Measurements from ENCODE around the gene FN3K.

FN3K gene

DNA sequence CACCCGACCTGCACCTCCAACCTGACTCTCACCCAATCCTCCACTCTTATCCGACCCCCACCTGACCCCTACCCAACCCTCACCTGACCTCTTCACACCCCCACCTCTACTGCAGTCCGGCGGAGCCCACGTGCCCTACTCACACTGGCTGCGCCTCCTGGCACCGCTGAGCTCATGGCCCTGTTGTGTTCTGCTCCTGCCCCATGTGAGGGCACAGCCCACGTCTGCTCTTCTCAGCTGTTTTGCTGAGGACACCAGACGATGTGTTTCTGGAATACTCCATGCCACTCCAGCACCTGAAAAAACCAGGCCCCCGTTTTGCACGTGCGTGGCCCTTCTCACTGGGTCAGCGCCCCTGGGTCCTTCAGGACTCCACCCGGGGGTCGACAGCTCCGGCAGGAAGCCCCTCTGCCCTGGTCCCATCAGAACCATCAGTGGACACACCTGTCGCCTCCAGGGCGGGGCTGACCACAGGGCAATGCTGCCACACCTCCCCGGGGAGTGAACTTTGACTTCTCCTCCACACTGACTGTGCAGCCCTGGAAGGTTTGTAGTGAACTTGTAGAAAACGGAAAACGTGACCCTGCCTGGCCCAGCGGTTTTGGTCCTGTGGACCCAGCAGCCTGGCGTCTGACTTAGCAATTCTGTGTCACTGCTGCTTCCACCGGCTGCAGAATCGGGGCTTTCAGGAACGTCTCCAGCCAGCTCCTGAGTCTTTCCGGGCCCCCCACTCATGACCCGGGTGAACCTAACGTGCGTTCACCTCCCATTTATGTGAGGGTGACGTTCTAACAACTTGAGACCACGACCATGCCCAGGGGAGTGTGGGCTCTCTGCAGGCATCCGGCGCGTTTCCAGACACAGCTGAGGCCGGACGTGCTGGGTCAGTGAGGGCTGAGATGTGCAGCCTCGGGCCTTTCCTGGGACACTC is 31.2 kb upstream of the FN3K start:
- DNase-seq: no peak

DNA sequence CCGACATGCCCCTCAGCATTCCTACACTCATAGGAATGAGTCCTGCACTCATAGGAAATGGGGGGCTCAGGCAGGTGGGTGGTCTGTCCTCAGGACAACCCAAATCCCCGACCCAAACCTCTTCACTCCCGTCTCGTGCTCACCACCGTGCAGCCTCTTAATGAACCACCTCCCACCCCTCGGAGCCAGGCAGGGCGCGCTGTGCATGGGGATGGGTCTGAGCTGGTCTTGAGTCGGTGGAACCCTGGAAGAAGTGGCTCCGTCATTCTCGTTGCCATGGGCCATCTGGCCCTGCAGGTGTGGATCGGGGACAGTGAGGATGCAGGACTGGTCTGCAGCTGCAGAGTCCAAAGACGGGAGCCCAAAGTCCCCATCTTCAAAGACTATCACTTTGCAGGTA is 30.5 kb upstream of the FN3K start:
- DNase-seq: no peak

DNA sequence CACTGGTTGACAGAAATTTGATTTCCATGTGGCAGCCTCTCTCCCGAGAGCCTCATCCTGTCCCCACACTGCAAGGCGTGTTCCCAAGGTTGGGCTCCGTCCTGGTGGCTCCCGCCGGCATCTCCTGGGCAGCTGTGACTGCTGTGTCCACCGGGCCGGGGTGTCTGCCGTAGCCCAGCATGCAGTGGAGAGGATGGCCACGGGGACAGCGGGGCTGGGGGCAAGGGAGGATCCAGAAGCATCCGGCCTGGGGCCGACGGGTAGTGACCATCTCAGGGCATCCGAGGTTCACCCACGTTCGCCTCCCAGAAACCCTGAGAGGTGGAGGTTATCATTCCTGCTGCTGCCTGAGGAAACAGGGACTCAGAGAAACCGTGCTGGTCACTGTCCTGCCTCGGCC is 29.7 kb upstream of the FN3K start:
- no peak for DNase-seq

DNA sequence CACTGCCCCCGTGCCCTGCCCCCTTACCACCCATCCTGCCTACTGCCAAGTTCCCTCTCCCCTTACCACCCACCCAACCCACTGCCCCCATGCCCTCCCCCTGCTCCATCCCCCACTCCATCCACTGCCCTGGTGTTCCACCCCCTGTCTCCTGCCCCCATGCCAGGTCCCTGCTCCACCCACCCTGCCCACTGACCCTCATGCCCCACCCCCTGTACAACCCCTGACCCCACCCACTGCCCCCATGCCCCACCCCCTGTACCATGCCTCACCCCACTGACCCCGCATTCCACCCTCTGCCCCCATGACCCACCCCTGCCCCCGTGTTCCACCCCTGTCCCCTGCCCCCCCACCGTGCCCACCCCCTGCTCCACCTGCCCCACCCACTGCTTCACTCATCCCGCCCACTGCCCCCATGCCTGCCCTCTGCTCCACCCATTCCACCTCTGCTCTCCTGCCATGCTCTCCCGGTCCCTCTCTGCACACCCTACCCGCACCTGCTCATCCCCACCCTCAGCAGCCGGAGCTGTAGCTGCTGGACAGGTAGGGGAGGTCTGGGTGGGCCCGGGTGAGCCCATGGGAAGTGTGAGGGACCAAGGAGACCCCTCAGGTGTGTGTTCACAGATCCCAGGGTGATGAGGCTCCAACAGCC is 26.3 kb upstream of the FN3K start:
- DNase-seq: no peak

DNA sequence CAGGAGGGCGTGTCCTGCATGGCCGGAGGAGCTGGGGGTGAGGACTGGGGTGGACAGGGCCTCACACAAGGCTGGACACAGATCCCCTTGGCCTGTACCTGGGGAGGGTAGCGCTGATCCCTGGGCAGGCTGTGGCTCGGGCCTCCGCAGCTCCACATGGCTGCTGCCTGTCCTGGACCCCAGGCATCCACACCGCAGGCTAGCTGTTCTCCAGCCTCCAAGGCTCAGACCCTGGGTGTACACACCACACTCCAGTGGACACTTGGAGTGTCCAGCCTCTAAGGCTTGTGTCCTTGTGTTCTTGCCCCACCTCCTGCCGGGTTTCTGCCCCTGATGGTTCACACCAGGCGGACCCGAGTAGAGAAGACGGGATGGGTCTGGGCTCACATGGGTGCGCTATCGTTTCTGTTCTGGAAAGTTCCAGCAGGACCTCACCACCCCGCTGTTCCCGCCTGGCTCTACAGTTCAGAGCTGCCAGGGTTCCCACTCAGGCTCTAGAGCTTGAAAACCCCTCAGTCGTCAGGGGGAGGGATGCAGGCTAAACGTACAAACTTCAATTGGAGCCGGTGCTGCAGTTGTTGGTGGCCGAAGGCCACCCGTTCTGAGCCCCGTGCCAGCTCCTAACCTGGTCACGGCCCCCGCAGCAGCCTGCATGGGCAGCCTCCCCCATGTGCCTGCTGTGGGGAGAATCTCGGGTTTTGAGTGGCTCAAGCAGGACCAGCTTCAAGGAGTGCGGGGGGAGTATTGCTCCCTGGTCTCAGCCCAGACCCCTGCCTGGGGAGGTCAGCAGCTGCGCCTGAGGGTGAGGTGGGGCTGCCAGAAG is 25.5 kb upstream of the FN3K start:
- no peak for DNase-seq

DNA sequence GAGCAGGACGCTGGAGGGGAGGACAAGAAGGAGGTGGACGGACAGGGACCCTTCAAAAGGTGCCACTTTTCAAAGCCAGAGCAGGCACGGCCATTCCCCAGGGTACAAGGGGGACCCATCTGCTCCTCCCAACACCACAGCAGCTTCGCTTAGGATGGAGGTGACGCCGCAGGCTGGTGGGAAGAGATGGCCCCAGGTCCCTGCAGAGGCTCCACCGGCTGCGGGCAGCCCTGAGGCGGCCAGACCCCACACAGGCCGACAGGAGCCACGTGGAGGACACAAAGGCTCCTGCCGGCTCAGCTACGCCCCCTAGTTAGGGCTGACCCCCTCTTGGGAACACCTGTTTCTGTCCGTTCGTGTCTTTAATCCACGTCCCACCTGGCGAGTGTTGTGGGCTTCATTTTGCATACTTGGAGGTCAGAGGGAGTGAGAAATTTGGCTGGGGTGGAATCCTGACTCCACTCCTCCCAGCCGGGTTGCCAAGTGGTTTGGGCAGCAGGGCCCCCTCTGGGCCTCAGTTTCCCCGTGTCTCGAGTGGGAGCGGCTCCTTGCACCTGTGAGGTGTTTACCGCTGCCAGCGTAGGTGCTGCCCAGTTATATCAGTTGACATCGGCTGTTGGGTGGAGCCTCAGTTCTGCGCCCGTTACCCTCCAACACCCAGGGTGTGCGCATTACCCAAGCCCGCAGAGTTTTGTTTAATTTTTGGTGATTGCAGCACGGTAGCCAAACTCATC is 24.7 kb upstream of the FN3K start:
- DNase-seq: no peak

DNA sequence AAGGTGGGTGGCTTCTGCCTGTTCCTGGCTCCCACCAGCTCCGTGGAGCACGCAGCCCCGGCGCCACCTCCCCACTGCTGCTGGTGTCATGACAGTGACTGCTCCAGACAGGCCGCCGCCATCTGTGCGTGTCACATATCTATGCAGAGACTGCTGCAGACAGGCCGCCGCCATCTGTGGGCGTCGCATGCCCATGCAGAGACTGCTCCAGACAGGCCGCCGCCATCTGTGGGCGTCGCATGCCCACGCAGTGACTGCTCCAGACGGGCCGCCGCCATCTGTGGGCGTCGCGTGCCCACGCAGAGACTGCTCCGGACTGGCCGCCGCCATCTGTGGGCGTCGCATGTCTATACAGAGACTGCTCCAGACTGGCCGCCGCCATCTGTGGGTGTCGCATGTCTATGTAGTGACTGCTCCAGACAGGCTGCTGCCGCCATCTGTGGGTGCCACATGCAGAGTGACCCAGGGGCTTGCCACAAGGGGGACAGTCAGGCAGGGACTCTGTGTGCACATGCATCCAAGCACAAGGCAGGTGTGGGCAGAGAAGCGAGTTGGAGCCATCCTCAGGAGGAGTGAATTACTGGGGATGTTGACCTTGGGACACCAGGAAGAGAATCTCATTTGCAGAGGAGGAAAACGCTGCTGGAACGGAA is 22.2 kb upstream of the FN3K start:
- DNase-seq: no peak

DNA sequence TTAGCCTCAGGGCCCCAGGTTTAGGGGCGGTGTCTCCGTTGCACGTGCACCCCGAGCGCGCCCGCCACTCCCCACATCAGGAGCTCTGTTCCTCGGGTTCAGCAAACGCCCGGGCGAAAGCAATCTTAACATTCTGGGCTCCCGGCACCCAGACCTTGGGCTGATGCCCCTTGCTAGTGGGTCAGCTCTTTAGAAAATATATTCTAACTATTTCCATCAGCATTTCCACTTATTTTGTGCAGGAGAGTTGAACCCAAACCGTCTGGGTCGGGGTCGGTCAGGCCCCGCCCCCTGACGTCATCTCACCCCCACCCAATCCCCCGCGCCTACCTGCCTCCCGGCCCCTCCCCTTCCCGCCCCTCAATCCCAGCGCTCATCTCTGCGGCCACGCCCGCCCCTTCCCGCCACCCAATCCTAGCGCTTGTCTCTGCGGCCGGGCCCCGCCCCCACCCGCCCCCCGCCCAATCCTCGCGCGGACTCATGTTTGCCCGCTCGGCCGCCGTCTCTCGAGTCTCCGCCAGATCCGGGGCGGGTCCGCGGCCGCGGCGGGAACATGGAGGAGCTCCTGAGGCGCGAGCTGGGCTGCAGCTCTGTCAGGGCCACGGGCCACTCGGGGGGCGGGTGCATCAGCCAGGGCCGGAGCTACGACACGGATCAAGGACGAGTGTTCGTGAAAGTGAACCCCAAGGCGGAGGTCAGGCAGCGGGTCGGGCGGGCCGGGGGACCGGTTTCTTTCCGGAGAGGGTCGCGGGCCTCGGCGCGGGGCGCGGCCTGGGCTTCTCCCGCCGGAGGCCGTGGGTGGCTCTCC is 19.0 kb upstream of the FN3K start, which contains the start of gene FN3KRP:
TSS of gene FN3KRP (plus strand) at position 504 of the 808 bp plus-strand sequence. CDS start at position 554, 50 bp downstream.
- peak; percentile 72 to 76 for DNase-seq

DNA sequence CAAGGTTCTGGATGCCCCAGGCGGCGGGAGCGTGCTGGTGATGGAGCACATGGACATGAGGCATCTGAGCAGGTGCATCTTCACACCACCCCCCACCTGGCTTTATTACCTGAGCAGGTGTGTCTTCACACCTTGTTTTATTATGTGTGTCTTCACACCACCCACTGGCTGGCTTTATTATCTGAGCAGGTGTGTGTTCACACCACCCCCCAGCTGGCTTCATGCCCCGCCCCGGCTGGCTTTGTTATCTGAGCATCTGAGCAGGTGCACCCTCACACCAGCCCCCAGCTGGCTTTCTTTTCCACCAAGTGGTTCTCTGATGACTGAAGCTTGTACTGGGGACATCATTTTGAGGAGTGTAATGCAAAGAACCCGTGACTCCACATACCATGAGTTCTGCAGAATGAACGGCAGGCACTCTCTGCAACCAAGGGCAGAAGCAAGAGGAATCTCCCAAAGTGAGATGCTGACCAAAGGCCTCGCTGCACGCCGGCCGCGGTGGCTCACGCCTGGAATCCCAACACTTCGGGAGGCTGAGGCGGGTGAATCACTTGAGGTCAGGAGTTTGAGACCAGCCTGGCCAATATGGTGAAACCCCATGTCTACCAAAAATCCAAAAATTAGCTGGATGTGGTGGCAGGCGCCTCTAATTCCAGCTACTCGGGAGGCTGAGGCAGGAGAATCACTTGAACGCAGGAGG is 16.3 kb upstream of the FN3K start:
- no peak for DNase-seq

DNA sequence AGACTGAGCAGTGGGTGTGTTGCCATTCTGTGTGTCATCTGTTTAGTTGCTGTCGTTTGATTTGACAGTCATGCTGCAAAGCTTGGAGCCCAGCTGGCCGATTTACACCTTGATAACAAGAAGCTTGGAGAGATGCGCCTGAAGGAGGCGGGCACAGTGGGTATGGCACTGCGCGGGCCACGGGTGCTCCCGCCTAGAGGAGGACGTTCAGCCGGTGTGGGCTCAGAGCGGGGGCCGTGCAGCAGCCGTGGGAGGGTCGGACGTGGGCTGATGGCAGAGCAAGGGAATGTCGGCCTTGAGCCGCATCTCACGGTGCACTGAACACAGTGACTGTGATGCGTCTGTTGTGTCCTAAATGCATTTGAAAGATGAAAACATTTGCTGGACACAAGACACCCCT is 15.2 kb upstream of the FN3K start:
- DNase-seq: no peak

DNA sequence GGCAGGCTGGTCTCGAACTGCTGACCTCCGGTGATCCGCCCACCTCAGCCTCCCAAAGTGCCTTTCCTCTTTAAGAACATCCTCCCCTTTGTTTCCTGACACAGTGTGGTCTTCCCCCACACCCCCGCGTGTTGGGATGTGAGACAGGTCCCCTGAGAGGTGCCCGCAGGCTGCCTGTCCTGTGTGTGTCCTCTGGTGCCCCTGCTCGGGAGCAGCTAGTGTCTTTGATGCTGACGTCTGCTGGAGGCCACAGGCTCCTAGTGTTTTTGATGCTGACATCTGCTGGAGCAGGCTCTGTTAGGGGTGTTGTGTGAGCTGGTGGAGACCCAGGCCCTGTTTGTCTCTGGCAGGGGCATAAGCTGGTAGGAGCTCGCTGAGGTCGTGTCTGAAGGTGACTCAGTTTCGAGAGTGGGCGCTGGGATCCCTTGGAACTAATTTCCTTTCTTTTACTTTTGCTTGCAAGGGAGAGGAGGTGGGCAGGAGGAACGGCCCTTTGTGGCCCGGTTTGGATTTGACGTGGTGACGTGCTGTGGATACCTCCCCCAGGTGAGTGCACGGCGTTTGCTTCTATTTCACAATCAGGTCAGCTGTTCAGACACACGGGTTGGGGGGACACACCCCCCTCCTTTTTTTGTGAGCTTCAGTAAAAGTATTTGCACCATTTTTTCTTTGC is 12.9 kb upstream of the FN3K start:
- no peak for DNase-seq

DNA sequence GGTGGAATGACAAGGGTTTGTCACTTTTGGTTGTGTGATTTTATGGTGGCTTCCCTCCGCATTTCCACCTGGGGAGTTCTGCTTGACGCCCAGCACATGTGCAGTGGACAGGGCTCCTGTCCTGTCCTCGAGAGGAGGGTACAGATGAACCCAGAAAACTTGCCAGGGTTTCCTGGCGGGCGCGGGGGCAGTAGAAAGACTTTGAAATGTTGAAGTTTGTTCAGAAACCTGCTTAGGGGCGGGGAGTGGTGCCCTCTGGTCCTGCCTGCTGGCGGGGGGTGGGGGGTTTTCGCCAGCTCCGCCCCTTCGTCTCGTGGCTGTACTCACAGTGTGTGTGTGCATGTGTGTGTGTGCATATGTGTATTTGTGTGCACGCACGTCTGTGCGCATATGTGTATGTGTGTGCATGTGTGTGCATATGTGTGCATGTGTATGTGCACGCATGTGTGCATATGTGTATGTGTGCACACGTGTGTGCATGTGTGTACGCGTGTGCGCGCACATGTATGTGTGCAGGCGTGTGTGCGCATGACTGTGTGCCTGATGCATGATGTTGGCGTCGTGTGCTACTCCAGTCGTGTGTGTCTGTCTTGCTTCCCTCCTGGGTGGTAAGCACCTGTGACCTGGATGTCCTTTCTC is 12.1 kb upstream of the FN3K start:
- DNase-seq: no peak

DNA sequence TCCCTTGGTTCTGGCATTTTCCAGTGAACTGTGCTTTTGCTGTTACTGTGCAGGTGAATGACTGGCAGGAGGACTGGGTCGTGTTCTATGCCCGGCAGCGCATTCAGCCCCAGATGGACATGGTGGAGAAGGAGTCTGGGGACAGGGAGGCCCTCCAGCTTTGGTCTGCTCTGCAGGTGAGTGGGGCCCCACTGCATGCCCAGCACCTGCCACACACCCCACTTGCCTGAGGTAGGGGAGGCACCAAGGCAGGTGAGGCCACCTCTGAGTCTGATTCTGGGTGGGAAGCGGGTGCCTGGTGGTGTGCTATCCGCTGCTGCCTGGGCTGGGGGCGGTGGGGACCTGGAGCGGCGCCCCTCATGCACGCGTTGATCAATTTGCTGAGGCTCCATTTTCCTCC is 9.0 kb upstream of the FN3K start:
- DNase-seq: no peak

DNA sequence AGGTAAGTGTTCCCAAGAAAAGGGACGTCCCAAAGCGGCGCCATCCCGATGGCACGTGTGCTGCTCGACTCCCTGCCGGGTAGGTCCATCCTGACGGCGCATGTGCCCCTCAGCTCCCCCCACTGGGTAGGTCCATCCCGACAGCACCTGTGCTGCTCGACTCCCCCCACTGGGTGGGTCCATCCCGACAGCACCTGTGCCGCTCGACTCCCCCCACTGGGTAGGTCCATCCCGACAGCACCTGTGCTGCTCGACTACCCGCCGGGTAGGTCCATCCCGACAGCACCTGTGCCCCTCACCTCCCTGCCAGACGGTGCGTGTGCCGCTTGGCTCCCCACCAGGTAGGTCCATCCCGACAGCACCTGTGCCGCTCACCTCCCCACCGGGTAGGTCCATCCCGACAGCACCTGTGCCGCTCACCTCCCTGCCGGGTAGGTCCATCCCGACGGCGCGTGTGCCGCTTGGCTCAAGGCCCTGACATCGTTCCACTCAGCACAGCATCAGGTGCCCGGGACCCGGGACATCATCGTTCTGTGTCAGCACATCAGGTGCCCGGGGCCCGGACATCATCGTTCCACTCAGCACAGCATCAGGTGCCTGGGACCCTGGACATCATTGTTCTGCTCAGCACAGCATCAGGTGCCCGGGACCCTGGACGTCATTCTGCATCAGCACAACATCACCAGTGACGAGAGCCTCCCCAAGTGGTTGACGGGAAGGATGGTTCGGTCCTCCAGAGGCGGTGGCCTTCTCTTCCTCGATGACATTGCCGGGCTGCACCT is 5.7 kb upstream of the FN3K start:
- no peak for DNase-seq

DNA sequence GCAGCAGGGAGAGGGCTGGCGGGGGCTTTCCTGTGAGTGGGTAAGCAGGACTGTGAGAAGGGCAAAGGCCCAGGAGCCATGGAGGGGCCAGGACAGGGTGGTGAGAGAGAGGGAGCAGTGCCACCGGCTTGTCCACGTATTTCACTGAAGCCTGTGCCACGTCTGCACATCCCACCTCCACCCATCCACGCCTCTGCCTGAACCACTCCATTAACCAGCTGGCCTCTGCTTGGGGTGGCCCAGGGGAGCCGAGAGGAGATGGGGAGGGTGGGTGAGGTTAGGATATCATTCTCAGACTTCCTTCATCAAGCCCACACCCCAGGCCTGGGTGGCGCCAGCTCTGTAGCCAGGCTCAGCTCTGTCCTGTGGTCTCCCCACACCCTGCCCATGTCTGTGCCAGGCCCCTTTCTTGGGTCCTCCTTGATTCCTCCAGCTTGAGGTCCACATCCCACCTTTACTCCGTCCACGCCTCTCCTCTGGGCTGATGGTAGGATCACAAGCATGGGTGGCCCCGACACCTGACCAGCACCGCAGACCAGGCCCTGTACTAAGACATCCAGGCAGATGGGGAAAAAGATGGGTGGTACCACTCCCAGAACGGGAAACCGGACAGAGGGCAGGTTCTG is 3.2 kb upstream of the FN3K start:
- no peak for DNase-seq

DNA sequence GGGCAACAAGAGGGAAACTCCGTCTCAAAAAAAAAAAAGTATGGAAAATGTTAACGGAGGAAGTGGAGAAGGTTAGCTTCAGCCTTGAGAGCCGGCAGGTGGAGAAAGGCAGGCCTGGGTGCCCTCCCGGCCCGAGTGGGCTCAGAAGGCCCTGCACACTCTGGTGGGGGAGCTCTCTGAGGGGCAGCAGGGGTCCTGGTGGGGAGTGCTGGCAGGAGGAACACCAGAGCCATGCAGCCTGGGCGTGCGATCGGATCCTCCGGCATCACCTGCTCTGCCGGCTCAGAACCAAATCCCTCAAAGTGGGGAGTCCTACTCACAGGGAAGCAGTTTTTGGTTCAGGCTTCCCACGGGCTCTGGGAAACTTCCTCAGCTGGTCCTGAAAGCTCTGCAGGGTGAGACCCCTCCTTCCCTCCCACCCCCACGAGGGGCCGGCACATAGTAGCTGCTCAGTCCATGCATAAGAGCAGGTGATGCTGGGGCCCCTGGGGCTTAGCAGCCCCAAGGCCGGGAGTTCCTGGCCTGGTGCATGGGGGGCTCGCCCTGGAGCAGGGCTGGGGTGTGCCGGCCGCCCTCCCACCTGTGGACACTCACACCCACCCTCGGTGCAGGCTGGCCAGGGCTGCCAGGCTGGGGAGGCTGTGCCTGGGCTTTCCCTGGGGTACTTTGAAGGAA is 1.2 kb downstream of the FN3K start:
- no peak for DNase-seq

Measured in activated CD4-positive, alpha-beta T cell treated with anti-CD3 and anti-CD28 coated beads, Interleukin-2, amount 50 U/mL, for 4 hours (primary cell).